Measurements from ENCODE around the gene RAPGEF1. TPM values are rescaled to one million over a fixed set of nuclear protein-coding genes. Genes with fewer than 3 reads are reported as not detected.

Gene RAPGEF1
- total RNA-seq, 1 donor from 2014 or later, result 76.8 TPM

DNA sequence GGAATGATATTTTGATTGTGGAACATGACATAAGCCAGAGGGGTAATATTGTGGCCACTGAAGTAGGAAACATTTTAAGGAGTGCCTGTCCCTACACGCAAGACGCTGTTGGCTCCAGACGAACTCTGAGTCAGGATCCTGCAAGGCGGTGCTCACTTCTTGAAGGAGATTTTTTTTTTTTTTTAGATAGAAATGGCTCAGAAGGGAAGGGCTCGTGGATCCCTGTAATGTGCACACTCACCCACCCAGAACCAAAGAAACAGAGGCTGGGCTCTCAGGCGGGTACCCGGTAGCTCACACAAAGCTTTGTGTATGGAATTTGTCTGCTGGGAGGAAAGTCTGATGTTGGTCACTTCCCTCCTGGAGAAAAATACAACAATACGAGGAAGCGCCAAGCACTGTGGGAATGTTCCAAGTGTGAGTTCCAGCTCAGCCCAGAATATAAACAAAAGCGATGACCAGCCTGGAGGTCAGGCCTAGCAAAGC is 25.7 kb downstream of the RAPGEF1 start:
- Histone ChIP-seq H3K4me2 (ENCODE audit: low read length) (peak overlapping the region; percentile 82), H3K27ac (ENCODE audit: low read depth, low read length) (peak overlapping the region; percentile 91), H3K79me2 (ENCODE audit: insufficient read depth, low read length) (peaks cover 60% of the 10 kb centered on the region), H2AFZ (ENCODE audit: low read depth, low read length) (peak overlapping the region; percentile 76), H4K20me1 (ENCODE audit: insufficient read depth, low read length) (peaks cover 61% of the 10 kb centered on the region), H3K4me3 (ENCODE audit: insufficient read depth, low read depth, low read length) (no peak overlapping the region), H3K27me3 (ENCODE audit: insufficient read depth, low read length) (no peaks in the 10 kb centered on the region), H3K36me3 (ENCODE audit: insufficient read depth, low read length) (no peaks in the 10 kb centered on the region), H3K4me1 (ENCODE audit: insufficient read depth, low read length) (peaks cover 16% of the 10 kb centered on the region), H3K9me3 (ENCODE audit: insufficient read depth, low read depth, low read length) (no peaks in the 10 kb centered on the region), H3K9ac (ENCODE audit: low read length) (peak overlapping the region; percentile 70)
- peak overlapping the region; percentile 28 for H3K27ac Mint-ChIP-seq (ENCODE audit: unreplicated experiment)
- TF ChIP-seq, protein P1, sequence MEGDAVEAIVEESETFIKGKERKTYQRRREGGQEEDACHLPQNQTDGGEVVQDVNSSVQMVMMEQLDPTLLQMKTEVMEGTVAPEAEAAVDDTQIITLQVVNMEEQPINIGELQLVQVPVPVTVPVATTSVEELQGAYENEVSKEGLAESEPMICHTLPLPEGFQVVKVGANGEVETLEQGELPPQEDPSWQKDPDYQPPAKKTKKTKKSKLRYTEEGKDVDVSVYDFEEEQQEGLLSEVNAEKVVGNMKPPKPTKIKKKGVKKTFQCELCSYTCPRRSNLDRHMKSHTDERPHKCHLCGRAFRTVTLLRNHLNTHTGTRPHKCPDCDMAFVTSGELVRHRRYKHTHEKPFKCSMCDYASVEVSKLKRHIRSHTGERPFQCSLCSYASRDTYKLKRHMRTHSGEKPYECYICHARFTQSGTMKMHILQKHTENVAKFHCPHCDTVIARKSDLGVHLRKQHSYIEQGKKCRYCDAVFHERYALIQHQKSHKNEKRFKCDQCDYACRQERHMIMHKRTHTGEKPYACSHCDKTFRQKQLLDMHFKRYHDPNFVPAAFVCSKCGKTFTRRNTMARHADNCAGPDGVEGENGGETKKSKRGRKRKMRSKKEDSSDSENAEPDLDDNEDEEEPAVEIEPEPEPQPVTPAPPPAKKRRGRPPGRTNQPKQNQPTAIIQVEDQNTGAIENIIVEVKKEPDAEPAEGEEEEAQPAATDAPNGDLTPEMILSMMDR (IDR thresholded peaks at IDR 0.05; ENCODE audit: insufficient read depth, low read depth, low read length), result no peak
- TF ChIP-seq EZH2 (IDR thresholded peaks at IDR 0.05; ENCODE audit: insufficient read depth, low read length), result no peak
- DNase-seq (ENCODE audit: low read depth) (peak; percentile 93), FAIRE-seq (no peak)
- no peaks in the 10 kb centered on the region for H3K9me3 Mint-ChIP-seq (ENCODE audit: unreplicated experiment)
- H3K27me3 Mint-ChIP-seq (ENCODE audit: low read depth, unreplicated experiment), result no peaks in the 10 kb centered on the region
- H3K36me3 Mint-ChIP-seq (ENCODE audit: low read depth, unreplicated experiment), result peaks cover 4% of the 10 kb centered on the region
- no peak overlapping the region for H3K4me3 Mint-ChIP-seq (ENCODE audit: unreplicated experiment)
- H3K4me1 Mint-ChIP-seq (ENCODE audit: low read depth, unreplicated experiment), result peaks cover 28% of the 10 kb centered on the region

- Histone ChIP-seq H3K9me3 (ENCODE audit: insufficient read depth, low read depth, low read length) (no peaks in the 10 kb centered on the region), H3K4me2 (ENCODE audit: low read length) (no peak overlapping the region), H3K9ac (ENCODE audit: low read length) (no peak overlapping the region), H3K27me3 (ENCODE audit: insufficient read depth, low read length) (no peaks in the 10 kb centered on the region), H3K36me3 (ENCODE audit: insufficient read depth, low read length) (no peaks in the 10 kb centered on the region), H3K27ac (ENCODE audit: low read depth, low read length) (no peak overlapping the region), H3K79me2 (ENCODE audit: insufficient read depth, low read length) (peaks cover 57% of the 10 kb centered on the region), H3K4me1 (ENCODE audit: insufficient read depth, low read length) (peaks cover 20% of the 10 kb centered on the region), H3K4me3 (ENCODE audit: insufficient read depth, low read depth, low read length) (no peak overlapping the region), H2AFZ (ENCODE audit: low read depth, low read length) (no peak overlapping the region), H4K20me1 (ENCODE audit: insufficient read depth, low read length) (peaks cover 49% of the 10 kb centered on the region)
- DNase-seq (ENCODE audit: low read depth) (no peak), FAIRE-seq (no peak)
- peaks cover 4% of the 10 kb centered on the region for H3K36me3 Mint-ChIP-seq (ENCODE audit: low read depth, unreplicated experiment)
- TF ChIP-seq, protein P1 (IDR thresholded peaks at IDR 0.05; ENCODE audit: insufficient read depth, low read depth, low read length), result no peak
- no peak for TF ChIP-seq EZH2 (IDR thresholded peaks at IDR 0.05; ENCODE audit: insufficient read depth, low read length)
- no peaks in the 10 kb centered on the region for H3K9me3 Mint-ChIP-seq (ENCODE audit: unreplicated experiment)
- peaks cover 34% of the 10 kb centered on the region for H3K4me1 Mint-ChIP-seq (ENCODE audit: low read depth, unreplicated experiment)
- H3K27me3 Mint-ChIP-seq (ENCODE audit: low read depth, unreplicated experiment), result no peaks in the 10 kb centered on the region
- H3K4me3 Mint-ChIP-seq (ENCODE audit: unreplicated experiment), result no peak overlapping the region
- no peak overlapping the region for H3K27ac Mint-ChIP-seq (ENCODE audit: unreplicated experiment)
Measured at GRCh38 chr9:131713016-131713415, 26.9 kb downstream of the RAPGEF1 start.

GRCh38 chr9:131712151-131712716 is 27.6 kb downstream of the RAPGEF1 start:
- H3K9me3 ChIP-seq (ENCODE audit: insufficient read depth, low read depth, low read length), result no peaks in the 10 kb centered on the region
- no peak for FAIRE-seq
- TF ChIP-seq EZH2 (IDR thresholded peaks at IDR 0.05; ENCODE audit: insufficient read depth, low read length), result no peak
- TF ChIP-seq, protein P1 (IDR thresholded peaks at IDR 0.05; ENCODE audit: insufficient read depth, low read depth, low read length), result no peak
- peaks cover 53% of the 10 kb centered on the region for H3K79me2 ChIP-seq (ENCODE audit: insufficient read depth, low read length)
- H3K9ac ChIP-seq (ENCODE audit: low read length), result no peak overlapping the region
- no peaks in the 10 kb centered on the region for H3K9me3 Mint-ChIP-seq (ENCODE audit: unreplicated experiment)
- peaks cover 40% of the 10 kb centered on the region for H3K4me1 Mint-ChIP-seq (ENCODE audit: low read depth, unreplicated experiment)
- no peak for DNase-seq (ENCODE audit: low read depth)
- no peaks in the 10 kb centered on the region for H3K27me3 Mint-ChIP-seq (ENCODE audit: low read depth, unreplicated experiment)
- H3K4me1 ChIP-seq (ENCODE audit: insufficient read depth, low read length), result peaks cover 24% of the 10 kb centered on the region
- no peak overlapping the region for H2AFZ ChIP-seq (ENCODE audit: low read depth, low read length)
- H3K4me3 Mint-ChIP-seq (ENCODE audit: unreplicated experiment), result no peak overlapping the region
- H3K4me2 ChIP-seq (ENCODE audit: low read length), result no peak overlapping the region
- no peak overlapping the region for H3K4me3 ChIP-seq (ENCODE audit: insufficient read depth, low read depth, low read length)
- H3K27me3 ChIP-seq (ENCODE audit: insufficient read depth, low read length), result no peaks in the 10 kb centered on the region
- no peak overlapping the region for H3K27ac Mint-ChIP-seq (ENCODE audit: unreplicated experiment)
- H3K27ac ChIP-seq (ENCODE audit: low read depth, low read length), result no peak overlapping the region
- H3K36me3 ChIP-seq (ENCODE audit: insufficient read depth, low read length), result no peaks in the 10 kb centered on the region
- H3K36me3 Mint-ChIP-seq (ENCODE audit: low read depth, unreplicated experiment), result peaks cover 4% of the 10 kb centered on the region
- H4K20me1 ChIP-seq (ENCODE audit: insufficient read depth, low read length), result peaks cover 44% of the 10 kb centered on the region

All from astrocyte (in vitro differentiated cells and primary cell).